GM13976 (cell line): Measurements from ENCODE around the gene LRRC39.
A peak's percentile ranks its signal among the peaks of the same experiment; 100 is the strongest.

Source experiments
- DNase-seq: peaks from one replicate; pipeline ENCODE4 v3.0.0; 2012; ENCODE audit warnings: low spot score
- in situ Hi-C: fragments of 300-500 bp; cut with MboI; formaldehyde crosslinking; loops from one replicate; pipeline ENCODE4 v1.12.0; 2022; ENCODE audit warnings: low sequenced_read_pairs, mixed read lengths, inconsistent platforms; ENCODE audit not compliant: unreplicated experiment
- TF ChIP-seq, protein P1 (sequence below): IDR thresholded peaks from 2 replicates; pipeline ENCODE4 v1.5.1; 2012; ENCODE audit warnings: borderline replicate concordance, mild to moderate bottlenecking; ENCODE audit not compliant: insufficient read depth; ENCODE audit errors: extremely low read depth, missing control alignments, control extremely low read depth

Gene LRRC39

GRCh38 chr1:100152271-100152670, 25.8 kb downstream of the LRRC39 start:
- in situ Hi-C loops: no loop called here
- DNase-seq: peak; percentile 33
- TF ChIP-seq, protein P1, sequence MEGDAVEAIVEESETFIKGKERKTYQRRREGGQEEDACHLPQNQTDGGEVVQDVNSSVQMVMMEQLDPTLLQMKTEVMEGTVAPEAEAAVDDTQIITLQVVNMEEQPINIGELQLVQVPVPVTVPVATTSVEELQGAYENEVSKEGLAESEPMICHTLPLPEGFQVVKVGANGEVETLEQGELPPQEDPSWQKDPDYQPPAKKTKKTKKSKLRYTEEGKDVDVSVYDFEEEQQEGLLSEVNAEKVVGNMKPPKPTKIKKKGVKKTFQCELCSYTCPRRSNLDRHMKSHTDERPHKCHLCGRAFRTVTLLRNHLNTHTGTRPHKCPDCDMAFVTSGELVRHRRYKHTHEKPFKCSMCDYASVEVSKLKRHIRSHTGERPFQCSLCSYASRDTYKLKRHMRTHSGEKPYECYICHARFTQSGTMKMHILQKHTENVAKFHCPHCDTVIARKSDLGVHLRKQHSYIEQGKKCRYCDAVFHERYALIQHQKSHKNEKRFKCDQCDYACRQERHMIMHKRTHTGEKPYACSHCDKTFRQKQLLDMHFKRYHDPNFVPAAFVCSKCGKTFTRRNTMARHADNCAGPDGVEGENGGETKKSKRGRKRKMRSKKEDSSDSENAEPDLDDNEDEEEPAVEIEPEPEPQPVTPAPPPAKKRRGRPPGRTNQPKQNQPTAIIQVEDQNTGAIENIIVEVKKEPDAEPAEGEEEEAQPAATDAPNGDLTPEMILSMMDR: no peak

DNA sequence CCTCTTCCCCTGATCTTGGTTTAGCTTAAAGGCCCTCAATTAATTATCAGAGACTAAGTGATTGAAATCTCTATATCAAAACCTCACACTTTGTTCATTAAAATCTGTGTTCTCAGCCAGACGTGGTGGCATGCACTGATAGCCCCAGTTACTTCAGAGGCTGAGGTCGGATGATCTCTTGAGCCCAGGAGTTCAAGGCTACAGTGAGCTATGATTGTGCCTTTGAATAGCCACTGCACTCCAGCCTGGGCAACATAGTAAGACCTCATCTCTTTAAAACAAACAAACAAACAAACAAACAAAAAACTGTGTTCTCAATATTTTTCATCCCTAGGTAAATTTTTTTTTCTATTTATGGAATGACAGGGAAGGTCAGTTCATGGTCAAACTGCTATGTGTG, 26.4 kb downstream of the LRRC39 start:
- no peak for DNase-seq
- in situ Hi-C loops: no loop called here
- TF ChIP-seq, protein P1: no peak

DNA sequence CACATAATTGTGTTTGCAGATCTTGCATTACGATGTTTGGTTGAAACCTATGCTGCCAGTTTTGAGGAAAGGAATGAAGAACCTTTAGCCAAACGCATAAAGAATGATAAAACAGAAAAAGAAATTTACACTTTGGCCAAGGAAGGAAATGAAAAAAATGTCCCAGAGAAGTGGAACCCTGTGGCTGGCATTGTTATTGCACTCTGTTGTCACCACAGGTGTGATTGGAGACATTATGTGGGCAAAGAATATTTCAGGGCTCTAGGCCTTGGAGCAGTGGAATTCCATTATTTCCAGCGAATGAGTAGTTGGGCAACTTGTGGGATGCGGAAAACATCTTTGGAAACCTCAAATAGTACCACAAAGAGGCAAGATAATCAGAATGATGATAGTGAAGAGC, 30.2 kb downstream of the LRRC39 start:
- TF ChIP-seq, protein P1: no peak
- DNase-seq: no peak
- in situ Hi-C loops: no loop called here

DNA sequence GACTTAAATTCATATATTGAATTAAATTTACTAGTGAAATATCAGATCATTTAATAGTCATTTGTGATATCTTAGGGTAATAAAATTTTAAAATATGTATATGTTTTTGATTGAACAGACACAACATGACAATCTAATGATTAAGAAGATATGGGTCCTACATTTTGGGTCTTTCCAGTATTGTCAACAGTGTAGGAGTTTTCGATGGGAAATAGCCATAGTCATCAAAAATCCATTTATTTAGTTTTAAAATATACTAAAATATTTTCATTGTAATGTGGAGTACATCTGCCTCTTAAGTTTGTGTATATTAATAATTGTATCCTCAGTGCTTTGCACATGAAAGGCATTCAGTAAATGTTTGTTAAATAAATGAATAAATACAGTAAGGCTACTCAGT, 31.1 kb downstream of the LRRC39 start:
- TF ChIP-seq, protein P1: no peak
- no peak for DNase-seq
- in situ Hi-C loops: no loop called here

DNA sequence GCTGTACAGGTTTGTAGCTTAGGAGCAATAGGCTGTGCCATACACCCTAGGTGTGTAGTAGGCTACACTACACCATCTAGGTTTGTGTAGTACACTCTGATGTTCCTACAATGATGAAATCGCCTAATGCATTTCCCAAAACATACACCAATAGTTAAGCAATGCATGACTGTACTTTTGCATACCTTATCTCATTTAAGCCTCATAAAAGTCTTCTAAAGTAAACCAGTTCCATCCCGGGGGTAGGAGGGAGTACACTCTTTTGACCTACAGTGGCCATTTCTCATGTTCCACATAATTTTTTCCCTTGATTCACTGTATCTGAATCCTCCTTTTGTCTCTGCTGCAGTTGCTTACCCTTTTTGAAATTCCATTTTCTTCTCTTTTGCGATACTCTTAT, 32.9 kb downstream of the LRRC39 start:
- in situ Hi-C loops: no loop called here
- TF ChIP-seq, protein P1: no peak
- DNase-seq: no peak

- in situ Hi-C loops: no loop called here
- DNase-seq: no peak
- TF ChIP-seq, protein P1: no peak
Observed at GRCh38 chr1:100142343-100142742, 35.7 kb downstream of the LRRC39 start.

DNA sequence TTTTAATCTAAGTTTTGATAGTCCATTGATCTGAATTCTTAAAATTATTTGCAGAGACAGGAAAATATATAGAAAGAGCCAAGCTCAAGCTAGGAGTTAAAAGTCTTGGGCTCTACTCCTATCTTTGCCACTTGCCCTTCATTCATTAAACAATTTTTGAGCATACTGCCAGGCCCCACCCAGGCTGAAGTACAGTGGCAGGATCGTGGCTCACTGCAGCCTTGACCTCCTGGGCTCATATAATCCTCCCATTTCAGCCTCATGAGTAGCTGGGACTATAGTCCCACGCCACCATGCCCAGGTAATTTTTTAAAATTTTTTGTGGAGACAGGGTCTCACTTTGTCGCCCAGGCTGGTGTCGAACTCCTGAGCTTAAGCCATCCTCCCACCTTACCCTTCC, 36.9 kb downstream of the LRRC39 start:
- TF ChIP-seq, protein P1: no peak
- in situ Hi-C loops: no loop called here

More for the DNA sequence above, 36.9 kb downstream of the LRRC39 start:
- no peak for DNase-seq
